Stimulated activated CD4-positive, alpha-beta T cell treated with anti-CD3 and anti-CD28 coated beads, Interleukin-15, amount 100 ng/mL, for 48 hours (primary cell): ENCODE measurements around the gene DGKQ.
A peak's percentile ranks its signal among the peaks of the same experiment; 100 is the strongest.

Source experiments
- DNase-seq, 2 donors: peaks; one replicate each; pipeline ENCODE4 v3.0.0-alpha.2; 2020; ENCODE audit warnings: low read depth in 2 of 2

DGKQ gene

GRCh38 chr4:995311-996026 lies 22.1 kb upstream of the DGKQ start:
- DNase-seq = no peak

GRCh38 chr4:993111-994029 lies 20.0 kb upstream of the DGKQ start, which contains the start of gene SLC26A1:
Gene SLC26A1 (minus strand): TSS chr4:993404. CDS start chr4:991703, 1,701 bp downstream.
- DNase-seq = no peak

- DNase-seq = no peak
These were observed 19.1 kb upstream of the DGKQ start for GRCh38 chr4:992297-993110.

- DNase-seq = no peak
These were observed 18.3 kb upstream of the DGKQ start for GRCh38 chr4:991451-992296.

GRCh38 chr4:990746-991367 lies 17.5 kb upstream of the DGKQ start:
- no peak for DNase-seq

GRCh38 chr4:989722-990471 lies 16.5 kb upstream of the DGKQ start:
- no peak for DNase-seq

- DNase-seq = no peak
These were observed 15.7 kb upstream of the DGKQ start for GRCh38 chr4:988726-989721.

GRCh38 chr4:987624-988513 lies 14.5 kb upstream of the DGKQ start:
- DNase-seq = no peak

GRCh38 chr4:986879-987623 lies 13.7 kb upstream of the DGKQ start, which contains the start of gene IDUA:
Gene IDUA (plus strand): TSS chr4:987044. CDS start chr4:987085, 41 bp downstream.
- DNase-seq = peak; percentile 61 to 84

- no peak for DNase-seq
These were observed 13.1 kb upstream of the DGKQ start for GRCh38 chr4:986428-986878.

- peak; percentile 44 to 67 for DNase-seq
These were observed 11.9 kb upstream of the DGKQ start for GRCh38 chr4:985123-985830.

GRCh38 chr4:984336-985054 lies 11.1 kb upstream of the DGKQ start:
- no peak for DNase-seq

GRCh38 chr4:982814-983213 lies 9.4 kb upstream of the DGKQ start:
- no peak for DNase-seq

- DNase-seq = no peak
These were observed 8.9 kb upstream of the DGKQ start for GRCh38 chr4:982291-982690.

GRCh38 chr4:978957-979701 lies 5.8 kb upstream of the DGKQ start:
- no peak for DNase-seq
